ENCODE data around the gene NFATC3. TPM values are rescaled to one million over a fixed set of nuclear protein-coding genes. Genes with fewer than 3 reads are reported as not detected.
A peak's percentile ranks its signal among the peaks of the same experiment; 100 is the strongest.

Gene NFATC3
- total RNA-seq, 1 donor from 2014 or later: 74.5 TPM

GRCh38 chr16:68064791-68065365 is 20.3 kb upstream of the NFATC3 start:
- H3K4me3 ChIP-seq: no peak overlapping the region
- no peaks in the 10 kb centered on the region for H3K9me3 ChIP-seq
- peak; percentile 87 for TF ChIP-seq CTCF (IDR thresholded peaks at IDR 0.05)
- H3K36me3 ChIP-seq: peaks cover 13% of the 10 kb centered on the region
- ATAC-seq (peak; percentile 81), DNase-seq (peak; percentile 89)
- H3K27me3 ChIP-seq: no peaks in the 10 kb centered on the region
- intact Hi-C loops (cut with DNase I): no loop called here
- H3K4me1 ChIP-seq: peaks cover 48% of the 10 kb centered on the region
- peak overlapping the region; percentile 88 for H3K27ac ChIP-seq

- H3K9me3 ChIP-seq: no peaks in the 10 kb centered on the region
- H3K36me3 ChIP-seq: peaks cover 10% of the 10 kb centered on the region
- H3K4me1 ChIP-seq: peaks cover 54% of the 10 kb centered on the region
- TF ChIP-seq CTCF (IDR thresholded peaks at IDR 0.05): no peak
- H3K27ac ChIP-seq: peak overlapping the region; percentile 88
- no peak overlapping the region for H3K4me3 ChIP-seq
- DNase-seq: no peak
- intact Hi-C loops (cut with DNase I): no loop called here
- no peaks in the 10 kb centered on the region for H3K27me3 ChIP-seq
- peak; percentile 80 for ATAC-seq
Measured at GRCh38 chr16:68065716-68066305, 19.4 kb upstream of the NFATC3 start.

GRCh38 chr16:68066763-68067162 is 18.4 kb upstream of the NFATC3 start:
- ATAC-seq (no peak), DNase-seq (no peak)
- H3K9me3 ChIP-seq: no peaks in the 10 kb centered on the region
- peaks cover 55% of the 10 kb centered on the region for H3K4me1 ChIP-seq
- intact Hi-C loops (cut with DNase I): no loop called here
- H3K4me3 ChIP-seq: no peak overlapping the region
- H3K27me3 ChIP-seq: no peaks in the 10 kb centered on the region
- H3K27ac ChIP-seq: peak overlapping the region; percentile 88
- TF ChIP-seq CTCF (IDR thresholded peaks at IDR 0.05): no peak
- peaks cover 11% of the 10 kb centered on the region for H3K36me3 ChIP-seq

GRCh38 chr16:68068926-68069325 is 16.2 kb upstream of the NFATC3 start:
- Histone ChIP-seq H3K9me3 (no peaks in the 10 kb centered on the region), H3K4me1 (peaks cover 52% of the 10 kb centered on the region), H3K4me3 (no peak overlapping the region), H3K27me3 (no peaks in the 10 kb centered on the region), H3K36me3 (peaks cover 20% of the 10 kb centered on the region), H3K27ac (peak overlapping the region; percentile 58)
- DNase-seq: no peak
- intact Hi-C loops (cut with DNase I): no loop called here
- no peak for TF ChIP-seq CTCF (IDR thresholded peaks at IDR 0.05)
- no peak for ATAC-seq

GRCh38 chr16:68069511-68070248 is 15.5 kb upstream of the NFATC3 start:
- peaks cover 20% of the 10 kb centered on the region for H3K36me3 ChIP-seq
- DNase-seq: peak; percentile 80
- H3K4me3 ChIP-seq: no peak overlapping the region
- H3K27ac ChIP-seq: peak overlapping the region; percentile 58
- intact Hi-C loops (cut with DNase I): no loop called here
- no peaks in the 10 kb centered on the region for H3K27me3 ChIP-seq
- peak; percentile 49 for ATAC-seq
- no peaks in the 10 kb centered on the region for H3K9me3 ChIP-seq
- peaks cover 45% of the 10 kb centered on the region for H3K4me1 ChIP-seq
- no peak for TF ChIP-seq CTCF (IDR thresholded peaks at IDR 0.05)
